Measurements from ENCODE around the gene ING5.
"Not testable (repeated sequence)": the region's sequence is repeated elsewhere in the genome, so short reads cannot be mapped to it uniquely, and the experiment has no call there.

ING5 gene

GRCh38 chr2:241739177-241739576 lies 37.3 kb downstream of the ING5 start:
- DNase-seq (ENCODE audit: low read depth, low spot score) = no peak

GRCh38 chr2:241739651-241740050 lies 37.8 kb downstream of the ING5 start:
- no peak for DNase-seq (ENCODE audit: low read depth, low spot score)

- DNase-seq (ENCODE audit: low read depth, low spot score) = no peak
Observed at GRCh38 chr2:241741016-241741415, 39.2 kb downstream of the ING5 start.

- DNase-seq (ENCODE audit: low read depth, low spot score) = no peak
Observed at GRCh38 chr2:241742320-241742939, 40.6 kb downstream of the ING5 start.

GRCh38 chr2:241743008-241743407 lies 41.2 kb downstream of the ING5 start:
- not testable (repeated sequence) for DNase-seq (ENCODE audit: low read depth, low spot score)

DNA sequence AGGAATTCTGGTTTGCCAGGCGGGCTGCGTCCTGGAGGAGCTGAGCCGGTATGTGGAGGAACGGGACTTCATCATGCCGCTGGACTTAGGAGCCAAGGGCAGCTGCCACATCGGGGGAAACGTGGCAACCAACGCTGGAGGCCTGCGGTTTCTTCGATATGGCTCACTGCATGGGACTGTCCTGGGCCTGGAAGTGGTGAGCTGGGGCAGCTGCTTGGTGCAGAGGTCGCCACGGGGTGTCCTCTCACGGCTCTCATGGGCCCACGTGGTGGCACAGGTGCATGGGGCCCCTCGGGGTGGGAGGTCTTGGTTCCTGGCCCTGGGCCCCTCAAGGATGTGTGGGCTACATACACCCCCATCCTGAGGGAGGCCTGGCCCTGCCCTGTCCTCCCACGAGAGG lies 41.8 kb downstream of the ING5 start:
- DNase-seq (ENCODE audit: low read depth, low spot score) = no peak

DNA sequence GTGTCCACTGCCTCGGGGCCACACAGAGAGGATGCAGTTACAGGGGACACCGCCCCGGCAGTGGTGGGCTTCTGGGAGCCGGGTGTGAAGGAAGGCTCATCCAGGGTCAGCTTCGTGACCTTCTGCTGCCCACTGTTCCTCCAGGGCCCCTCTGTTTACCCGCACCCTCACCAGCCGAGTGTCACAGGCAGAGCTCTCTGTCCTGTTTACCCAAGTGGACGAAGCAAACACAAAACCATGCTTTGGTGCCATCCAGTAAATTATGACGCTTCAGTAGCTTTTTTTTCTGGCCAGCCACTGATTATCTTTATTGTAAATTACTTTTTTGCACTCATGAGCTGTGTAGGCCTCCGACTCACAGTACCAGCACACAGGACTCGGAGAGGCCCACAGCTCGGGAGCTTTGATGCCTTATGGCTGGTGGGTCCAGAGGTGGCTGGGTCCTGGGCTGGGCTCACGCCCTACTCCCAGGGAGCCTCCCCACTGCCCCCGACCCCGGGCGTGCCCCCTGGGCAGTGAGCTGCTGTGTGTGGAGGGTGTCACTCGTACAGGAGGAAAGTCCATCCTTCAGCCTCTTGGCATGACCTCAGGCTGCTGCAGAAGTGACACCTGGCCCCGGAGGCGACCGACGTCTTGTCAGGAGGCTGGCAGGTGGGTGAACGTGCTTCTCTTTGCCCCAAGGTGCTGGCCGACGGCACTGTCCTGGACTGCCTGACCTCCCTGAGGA lies 42.4 kb downstream of the ING5 start:
- no peak for DNase-seq (ENCODE audit: low read depth, low spot score)

GRCh38 chr2:241745276-241745675 lies 43.4 kb downstream of the ING5 start:
- DNase-seq (ENCODE audit: low read depth, low spot score) = no peak

DNA sequence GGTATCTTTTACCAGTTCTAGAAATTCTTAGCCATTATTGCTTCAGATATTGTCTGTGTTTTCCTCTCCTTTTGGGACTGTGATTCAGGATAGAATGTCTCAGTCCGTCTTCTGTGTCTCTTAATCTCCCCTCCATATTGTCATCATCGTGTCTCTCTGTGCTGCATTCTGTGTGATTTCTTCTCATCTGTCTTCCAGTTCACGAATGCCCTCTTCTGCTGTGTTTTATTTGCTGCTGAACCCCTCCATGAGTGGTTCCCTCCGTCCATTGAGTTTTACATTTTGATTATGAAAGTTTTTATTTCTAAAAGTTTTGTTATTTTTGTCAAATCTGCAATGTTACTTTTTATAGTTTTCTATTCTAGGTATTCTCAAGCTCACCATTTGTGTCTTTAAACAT lies 44.2 kb downstream of the ING5 start:
- DNase-seq (ENCODE audit: low read depth, low spot score) = no peak

GRCh38 chr2:241748468-241749256 lies 46.8 kb downstream of the ING5 start:
- no peak for DNase-seq (ENCODE audit: low read depth, low spot score)

- no peak for DNase-seq (ENCODE audit: low read depth, low spot score)
Observed at GRCh38 chr2:241750076-241750840, 48.4 kb downstream of the ING5 start.

- no peak for DNase-seq (ENCODE audit: low read depth, low spot score)
Observed at GRCh38 chr2:241751152-241751551, 49.3 kb downstream of the ING5 start.

GRCh38 chr2:241751776-241752175 lies 49.9 kb downstream of the ING5 start:
- no peak for DNase-seq (ENCODE audit: low read depth, low spot score)

GRCh38 chr2:241752253-241752652 lies 50.4 kb downstream of the ING5 start:
- DNase-seq (ENCODE audit: low read depth, low spot score) = no peak

DNA sequence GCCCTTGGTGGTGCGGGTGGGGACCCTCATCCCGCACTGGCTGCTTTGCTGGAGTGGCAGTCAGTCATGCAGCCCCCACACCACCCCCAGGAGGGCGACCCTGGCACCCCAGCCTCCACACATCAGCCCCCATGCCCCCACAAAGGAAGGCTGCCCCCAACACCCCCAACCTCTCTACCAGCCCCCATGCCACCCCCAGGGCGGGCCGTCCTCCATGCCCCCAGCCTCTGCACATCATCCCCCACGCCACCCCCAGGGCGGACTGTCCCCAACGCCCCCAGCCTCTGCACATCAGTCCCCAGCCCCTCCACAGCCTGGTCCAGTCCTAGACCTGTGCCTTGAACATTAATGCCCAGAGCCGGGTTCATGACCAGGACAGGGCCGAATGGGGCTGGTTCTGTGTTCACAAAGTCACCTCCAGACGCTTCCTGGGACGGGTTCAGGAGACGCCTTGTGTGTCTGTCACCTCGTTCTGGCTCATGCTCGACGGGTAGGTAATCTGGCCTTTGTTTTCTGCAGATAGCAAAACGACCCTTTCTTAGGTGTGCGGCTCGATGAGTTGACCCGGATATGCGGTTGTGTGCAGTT lies 50.9 kb downstream of the ING5 start:
- DNase-seq (ENCODE audit: low read depth, low spot score) = no peak

- DNase-seq (ENCODE audit: low read depth, low spot score) = no peak
Observed at GRCh38 chr2:241753493-241753892, 51.7 kb downstream of the ING5 start.

DNA sequence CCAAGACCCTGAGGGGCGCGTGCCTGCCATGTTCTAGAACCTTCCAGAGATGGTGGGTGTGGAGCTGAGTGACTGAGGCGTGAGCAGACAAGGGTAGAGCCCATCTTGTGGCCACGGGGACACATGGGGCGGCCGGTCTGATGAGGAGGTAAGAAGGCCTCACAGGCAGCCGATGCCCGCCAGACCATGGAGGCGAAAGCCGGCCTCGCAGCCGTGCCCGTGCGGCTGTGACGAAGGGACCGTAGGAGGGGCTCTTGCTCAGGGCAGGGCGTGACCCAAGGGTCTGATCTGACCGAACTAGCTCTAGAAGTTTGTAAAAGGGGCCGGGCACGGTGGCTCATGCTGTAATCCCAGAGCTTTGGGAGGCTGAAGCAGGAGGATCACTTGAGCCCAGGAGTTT lies 52.2 kb downstream of the ING5 start:
- no peak for DNase-seq (ENCODE audit: low read depth, low spot score)

DNA sequence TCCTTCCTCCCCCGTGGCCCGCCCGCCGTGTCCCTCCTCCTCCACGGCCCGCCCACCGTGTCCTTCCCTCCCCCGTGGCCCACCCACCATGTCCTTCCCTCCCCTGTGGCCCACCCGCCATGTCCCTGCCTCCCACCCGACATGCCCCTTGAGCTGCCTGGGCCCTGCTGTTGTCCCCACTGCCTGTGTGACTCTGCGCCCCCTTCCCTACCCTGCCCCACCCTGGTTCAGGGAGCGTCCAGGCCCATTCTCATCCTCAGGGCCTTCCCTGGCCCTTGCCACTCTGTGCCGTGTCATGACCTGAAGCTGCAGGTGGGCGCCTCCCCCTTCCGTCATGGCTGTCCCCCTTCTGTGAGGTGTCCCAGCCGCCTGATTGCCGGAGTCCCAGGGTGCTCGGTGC lies 53.3 kb downstream of the ING5 start:
- DNase-seq (ENCODE audit: low read depth, low spot score) = no peak

DNA sequence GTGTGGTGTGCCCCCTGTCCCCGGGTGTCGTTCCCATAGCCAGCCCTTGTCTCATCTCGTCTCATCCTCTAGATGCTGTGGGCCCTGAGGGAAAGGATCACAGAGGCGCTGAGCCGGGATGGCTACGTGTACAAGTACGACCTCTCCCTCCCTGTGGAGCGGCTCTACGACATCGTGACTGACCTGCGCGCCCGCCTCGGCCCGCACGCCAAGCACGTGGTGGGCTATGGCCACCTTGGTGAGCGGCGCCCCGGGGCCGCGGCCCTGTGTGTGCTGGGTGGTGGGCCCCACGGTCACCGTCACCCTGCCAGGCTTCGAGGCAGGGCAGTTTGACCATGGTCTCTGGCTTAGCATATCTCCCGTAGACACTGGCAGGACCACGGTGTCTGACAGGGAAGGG lies 53.9 kb downstream of the ING5 start:
- DNase-seq (ENCODE audit: low read depth, low spot score) = no peak

- DNase-seq (ENCODE audit: low read depth, low spot score) = no peak
Observed at GRCh38 chr2:241759067-241759807, 57.4 kb downstream of the ING5 start.

DNA sequence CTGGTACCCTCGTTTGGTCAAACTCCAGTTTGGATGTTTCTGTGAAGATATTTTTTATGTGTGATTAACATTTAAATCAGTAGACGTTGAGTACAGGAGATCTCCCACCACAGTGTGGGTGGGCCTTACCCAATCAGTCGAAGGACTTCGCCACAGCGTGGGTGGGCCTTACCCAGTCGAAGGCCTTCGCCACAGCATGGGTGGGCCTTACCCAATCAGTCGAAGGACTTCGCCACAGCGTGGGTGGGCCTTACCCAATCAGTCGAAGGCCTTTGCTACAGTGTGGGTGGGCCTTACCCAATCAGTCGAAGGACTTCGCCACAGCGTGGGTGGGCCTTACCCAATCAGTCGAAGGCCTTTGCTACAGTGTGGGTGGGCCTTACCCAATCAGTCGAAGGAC lies 58.1 kb downstream of the ING5 start:
- DNase-seq (ENCODE audit: low read depth, low spot score) = not testable (repeated sequence)
